Measurements from ENCODE around the gene CELF3. TPM values are rescaled to one million over a fixed set of nuclear protein-coding genes. Genes with fewer than 3 reads are reported as not detected.

CELF3 gene
- total and polyA plus RNA-seq, 2 of the 4 experiments (the other 2 are of a cell fraction), result not detected

GRCh38 chr1:151689494-151689893 is 27.1 kb downstream of the CELF3 start:
- POLR2A ChIA-PET (ENCODE audit: unreplicated experiment), result no interaction called here
- no peak for ATAC-seq (ENCODE audit: low read depth)

More at GRCh38 chr1:151689494-151689893, 27.1 kb downstream of the CELF3 start:
- H2BK5ac ChIP-seq (ENCODE audit: low read depth, low read length, poor library complexity, severe bottlenecking), result no peak overlapping the region
- intact Hi-C loops (cut with micrococcal nuclease) (no loop called here), dilution Hi-C loops (cut with HindIII; ENCODE audit: low sequenced_read_pairs, unreplicated experiment) (no loop called here), in situ Hi-C loops (cut with MboI; ENCODE audit: low sequenced_read_pairs) (no loop called here)
- peaks cover 16% of the 10 kb centered on the region for H3K36me3 ChIP-seq (ENCODE audit: control insufficient read depth, insufficient read depth, low read length)
- no peak overlapping the region for H2AK9ac ChIP-seq (replicated peaks; ENCODE audit: low read depth, low read length, poor library complexity)
- H2AK5ac ChIP-seq (ENCODE audit: low read depth, low read length), result no peak overlapping the region
- no peak overlapping the region for H2AFZ ChIP-seq (replicated peaks; ENCODE audit: low read length, poor library complexity)
- no peak overlapping the region for H3K14ac ChIP-seq (replicated peaks; ENCODE audit: low read depth, low read length)
- no TSS peak for BruUV-seq (replicated peaks)
- H3K9me3 ChIP-seq (ENCODE audit: control insufficient read depth, insufficient read depth, low read length), result no peaks in the 10 kb centered on the region
- no peak overlapping the region for H3K4me3 ChIP-seq (ENCODE audit: insufficient read depth, low read depth, low read length)
- no peak overlapping the region for H2BK20ac ChIP-seq (ENCODE audit: low read depth, low read length)
- H3K9ac ChIP-seq (ENCODE audit: low read depth, low read length), result no peak overlapping the region
- no peak overlapping the region for H3K4me2 ChIP-seq (ENCODE audit: low read depth, low read length)
- no peaks in the 10 kb centered on the region for H3K9me1 ChIP-seq (ENCODE audit: insufficient read depth, low read length)
- H3K18ac ChIP-seq (ENCODE audit: low read depth, low read length), result no peak overlapping the region
- no peaks in the 10 kb centered on the region for H3K4me1 ChIP-seq (ENCODE audit: control insufficient read depth, insufficient read depth, low read length)
- no peak overlapping the region for H3K56ac ChIP-seq (ENCODE audit: extremely low read depth, insufficient read depth, low read length)
- H3K23ac ChIP-seq (ENCODE audit: low read depth, low read length), result no peak overlapping the region
- H3K4ac ChIP-seq (ENCODE audit: low read depth, low read length), result no peak overlapping the region
- no peaks in the 10 kb centered on the region for H3K27me3 ChIP-seq (ENCODE audit: control insufficient read depth, insufficient read depth, low read length)
- TF ChIP-seq USF2 (IDR thresholded peaks at IDR 0.05; ENCODE audit: low read depth, low read length) (no peak), FOS (IDR thresholded peaks at IDR 0.05; ENCODE audit: low read depth, low read length) (no peak), CEBPB (IDR thresholded peaks at IDR 0.05; ENCODE audit: low read depth, low read length) (no peak), MXI1 (IDR thresholded peaks at IDR 0.05; ENCODE audit: borderline replicate concordance, low read depth, low read length) (no peak), RFX5 (IDR thresholded peaks at IDR 0.05; ENCODE audit: low read depth, low read length) (no peak), RCOR1 (IDR thresholded peaks at IDR 0.05; ENCODE audit: insufficient replicate concordance, low read length) (no peak), CTCF (conservative IDR thresholded peaks at IDR 0.05; ENCODE audit: low read depth, low read length) (no peak), ELK1 (IDR thresholded peaks at IDR 0.05; ENCODE audit: borderline replicate concordance, low read depth, low read length) (no peak)
- no peak overlapping the region for H4K5ac ChIP-seq (ENCODE audit: low read depth, low read length)
- no peak overlapping the region for H3K27ac ChIP-seq (ENCODE audit: insufficient read depth, low read length)
- WGBS, 2 experiments (ENCODE audit: extremely low coverage in 2 of 2, insufficient read length in 1 of 2), result no CpG with 5 or more reads among the region's 4 CpGs
- no peak overlapping the region for H2BK120ac ChIP-seq (ENCODE audit: low read depth, low read length)
- H2BK15ac ChIP-seq (ENCODE audit: low read depth, low read length), result no peak overlapping the region
- no peak for DNase-seq
- H4K91ac ChIP-seq (ENCODE audit: insufficient read depth, low read depth, low read length), result no peak overlapping the region
- H4K8ac ChIP-seq (ENCODE audit: low read depth in 2 of 2, low read length in 2 of 2), result no peak overlapping the region
- no peaks in the 10 kb centered on the region for H4K20me1 ChIP-seq (ENCODE audit: insufficient read depth, low read length)
- CTCF ChIA-PET, result no interaction called here
- H3K79me1 ChIP-seq (ENCODE audit: low read depth in 1 of 2, low read length in 2 of 2), result no peaks in the 10 kb centered on the region
